HL-60 (cell line): Measurements from ENCODE around the gene ZNF157.
"Not testable (repeated sequence)": the region's sequence is repeated elsewhere in the genome, so short reads cannot be mapped to it uniquely, and the experiment has no call there.

Source experiments
- DNase-seq, 2 experiments: peaks; one replicate each; pipeline ENCODE4 v3.0.0-alpha.2; 2010 to 2020; ENCODE audit warnings: low read depth in 1 of 2, low spot score in 1 of 2
- H3K27ac ChIP-seq: fragments of 250-450 bp; sonication (Bioruptor Pico); replicated peaks from 2 replicates; pipeline ENCODE4 v1.5.1; 2020; ENCODE audit warnings: mild to moderate bottlenecking, moderate library complexity
- H3K27me3 ChIP-seq: fragments of 250-450 bp; sonication (Bioruptor Pico); 2 replicates; pipeline ENCODE4 v1.5.1; 2021; ENCODE audit warnings: mild to moderate bottlenecking, moderate library complexity; ENCODE audit not compliant: insufficient read depth, poor library complexity, severe bottlenecking
- H3K4me3 ChIP-seq: replicated peaks from 2 replicates; pipeline ENCODE4 v1.5.1; 2011; ENCODE audit warnings: mild to moderate bottlenecking, control low read depth, low read length; ENCODE audit not compliant: insufficient read depth
- CTCF ChIP-seq: IDR thresholded peaks from one replicate; pipeline ENCODE4 v1.5.1; 2011; ENCODE audit warnings: low read length, control low read depth, inconsistent platforms; ENCODE audit not compliant: insufficient read depth
- GABPA ChIP-seq: IDR thresholded peaks from 2 replicates; pipeline ENCODE4 v1.6.1; 2012; ENCODE audit warnings: low read depth
- POLR2AphosphoS5 ChIP-seq: IDR thresholded peaks from 2 replicates; pipeline ENCODE4 v1.6.1; 2012; ENCODE audit warnings: low read depth
- SPI1 ChIP-seq: IDR thresholded peaks from 2 replicates; pipeline ENCODE4 v1.6.1; 2012; ENCODE audit warnings: low read depth, mild to moderate bottlenecking, borderline replicate concordance
- TF ChIP-seq, protein P1 (sequence below): IDR thresholded peaks from 2 replicates; pipeline ENCODE4 v1.6.1; 2012; ENCODE audit warnings: low read depth; ENCODE audit not compliant: insufficient replicate concordance

Gene ZNF157

DNA sequence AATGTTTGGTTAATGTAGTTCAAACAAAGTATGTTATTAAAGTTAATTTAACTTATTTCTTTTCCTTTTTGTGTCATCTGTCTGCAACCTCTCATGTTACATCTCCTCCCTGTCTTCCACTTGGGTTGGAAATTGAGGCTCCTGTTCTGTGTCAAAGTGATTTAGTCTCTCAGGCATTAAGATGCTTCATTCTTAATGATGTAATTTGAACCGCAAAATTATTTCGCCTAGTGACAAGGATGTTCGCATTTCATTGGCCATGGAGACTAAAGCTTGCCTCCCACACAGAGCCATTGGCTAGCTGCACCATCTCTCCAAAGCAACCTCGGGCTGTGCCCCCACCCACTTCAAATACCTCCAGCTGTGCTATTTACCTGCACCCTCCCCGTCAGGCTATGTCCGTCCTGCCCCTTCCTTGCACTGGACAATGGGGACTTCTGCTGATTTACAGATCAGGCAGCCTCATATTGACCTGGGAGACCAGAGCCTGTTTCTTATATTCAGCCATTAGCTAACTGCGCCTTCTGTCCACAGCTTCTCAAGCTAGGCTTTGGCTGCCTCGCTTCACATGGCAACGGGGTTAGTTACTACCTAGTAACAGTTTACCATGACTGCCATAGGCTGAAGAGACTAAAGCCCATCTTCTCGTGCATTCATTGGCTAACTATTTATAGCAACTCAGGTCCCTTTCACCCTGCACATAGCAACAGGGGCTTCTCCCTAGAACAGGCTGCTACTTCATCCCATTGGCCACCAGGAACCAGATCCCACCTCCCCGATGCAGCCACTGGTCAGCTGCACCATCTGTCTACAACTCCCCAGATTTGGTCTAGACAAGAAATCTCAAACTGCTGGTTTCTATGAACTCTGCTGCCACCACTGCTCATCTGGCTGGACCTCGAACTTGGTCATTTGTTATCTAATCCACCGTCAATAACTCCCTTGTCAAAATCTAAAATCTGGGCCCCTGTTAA lies 8.6 kb upstream of the ZNF157 start:
- Histone ChIP-seq H3K27ac (no peak overlapping the region), H3K4me3 (no peak overlapping the region), H3K27me3 (no peaks in the 10 kb centered on the region)
- TF ChIP-seq SPI1 (no peak), POLR2AphosphoS5 (no peak), GABPA (no peak), CTCF (no peak)
- TF ChIP-seq, protein P1, sequence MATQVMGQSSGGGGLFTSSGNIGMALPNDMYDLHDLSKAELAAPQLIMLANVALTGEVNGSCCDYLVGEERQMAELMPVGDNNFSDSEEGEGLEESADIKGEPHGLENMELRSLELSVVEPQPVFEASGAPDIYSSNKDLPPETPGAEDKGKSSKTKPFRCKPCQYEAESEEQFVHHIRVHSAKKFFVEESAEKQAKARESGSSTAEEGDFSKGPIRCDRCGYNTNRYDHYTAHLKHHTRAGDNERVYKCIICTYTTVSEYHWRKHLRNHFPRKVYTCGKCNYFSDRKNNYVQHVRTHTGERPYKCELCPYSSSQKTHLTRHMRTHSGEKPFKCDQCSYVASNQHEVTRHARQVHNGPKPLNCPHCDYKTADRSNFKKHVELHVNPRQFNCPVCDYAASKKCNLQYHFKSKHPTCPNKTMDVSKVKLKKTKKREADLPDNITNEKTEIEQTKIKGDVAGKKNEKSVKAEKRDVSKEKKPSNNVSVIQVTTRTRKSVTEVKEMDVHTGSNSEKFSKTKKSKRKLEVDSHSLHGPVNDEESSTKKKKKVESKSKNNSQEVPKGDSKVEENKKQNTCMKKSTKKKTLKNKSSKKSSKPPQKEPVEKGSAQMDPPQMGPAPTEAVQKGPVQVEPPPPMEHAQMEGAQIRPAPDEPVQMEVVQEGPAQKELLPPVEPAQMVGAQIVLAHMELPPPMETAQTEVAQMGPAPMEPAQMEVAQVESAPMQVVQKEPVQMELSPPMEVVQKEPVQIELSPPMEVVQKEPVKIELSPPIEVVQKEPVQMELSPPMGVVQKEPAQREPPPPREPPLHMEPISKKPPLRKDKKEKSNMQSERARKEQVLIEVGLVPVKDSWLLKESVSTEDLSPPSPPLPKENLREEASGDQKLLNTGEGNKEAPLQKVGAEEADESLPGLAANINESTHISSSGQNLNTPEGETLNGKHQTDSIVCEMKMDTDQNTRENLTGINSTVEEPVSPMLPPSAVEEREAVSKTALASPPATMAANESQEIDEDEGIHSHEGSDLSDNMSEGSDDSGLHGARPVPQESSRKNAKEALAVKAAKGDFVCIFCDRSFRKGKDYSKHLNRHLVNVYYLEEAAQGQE, result no peak
- no peak for DNase-seq

- peak in 1 of 2 experiments; percentile 45 for DNase-seq
- Histone ChIP-seq H3K27me3 (no peaks in the 10 kb centered on the region), H3K27ac (no peak overlapping the region), H3K4me3 (peak overlapping the region; percentile 45)
- TF ChIP-seq GABPA, result no peak
- TF ChIP-seq, protein P1, result no peak
- no peak for TF ChIP-seq POLR2AphosphoS5
- TF ChIP-seq CTCF, result no peak
- TF ChIP-seq SPI1, result no peak
Measured at GRCh38 chrX:47366041-47366722, 4.2 kb upstream of the ZNF157 start.

- no peak overlapping the region for H3K27ac ChIP-seq
- no peak overlapping the region for H3K4me3 ChIP-seq
- no peak for TF ChIP-seq GABPA
- TF ChIP-seq SPI1, result peak; percentile 58; the same call in 1 of the 2 replicates
- DNase-seq, result no peak
- no peaks in the 10 kb centered on the region for H3K27me3 ChIP-seq
Measured at GRCh38 chrX:47373198-47373597, 2.8 kb downstream of the ZNF157 start.

DNA sequence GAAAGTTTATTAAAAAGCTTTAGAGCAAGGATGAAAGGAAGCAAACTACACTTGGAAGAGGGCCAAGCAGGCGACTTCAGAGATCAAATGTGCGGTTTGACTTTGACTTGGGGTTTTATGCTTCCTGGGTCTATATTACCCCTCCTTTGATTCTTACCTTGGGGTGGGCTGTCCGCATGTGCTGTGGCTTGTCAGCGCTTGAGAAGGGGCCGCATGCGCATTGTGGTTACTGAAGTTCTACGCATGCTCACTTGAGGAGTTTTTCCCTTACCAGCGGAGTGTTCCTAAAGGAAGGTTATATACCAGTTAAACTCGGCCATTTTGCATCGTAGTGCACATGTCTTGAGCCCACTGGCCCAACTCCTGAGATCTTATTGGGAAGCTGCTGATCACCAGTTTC lies 9.9 kb downstream of the ZNF157 start:
- DNase-seq, result no peak
- TF ChIP-seq CTCF (no peak), POLR2AphosphoS5 (no peak), GABPA (no peak), SPI1 (no peak)
- TF ChIP-seq, protein P1, result no peak
- no peak overlapping the region for H3K4me3 ChIP-seq
- H3K27me3 ChIP-seq, result no peaks in the 10 kb centered on the region
- no peak overlapping the region for H3K27ac ChIP-seq

- not testable (repeated sequence) for DNase-seq, H3K4me3 ChIP-seq, H3K27ac ChIP-seq, H3K27me3 ChIP-seq
Measured at GRCh38 chrX:47380837-47381236, 10.5 kb downstream of the ZNF157 start.
